ENCODE measurements around the gene ZNF398. TPM values are rescaled to one million over a fixed set of nuclear protein-coding genes. Genes with fewer than 3 reads are reported as not detected.

Gene ZNF398
- total and polyA plus RNA-seq, 2 of the 13 experiments (the other 11 are each of a cell fraction or from before 2014, with no cell fraction given), result 3.0 to 8.9 TPM

GRCh38 chr7:149147072-149147751 lies at the start of gene ZNF398 (continued):
- TF ChIP-seq KAT8 (CRISPR knock-in tag; IDR thresholded peaks at IDR 0.05) (no peak), SIN3B (IDR thresholded peaks at IDR 0.05; ENCODE audit: low read length) (no peak), HOXA5 (CRISPR knock-in tag; IDR thresholded peaks at IDR 0.05) (no peak; the same call in 1 of the 2 replicates), TFE3 (CRISPR knock-in tag; IDR thresholded peaks at IDR 0.05) (no peak), ZNF724P (CRISPR knock-in tag; IDR thresholded peaks at IDR 0.05; ENCODE audit: borderline replicate concordance) (peak; percentile 66; the same call in 1 of the 2 replicates), ZNF232 (CRISPR knock-in tag; IDR thresholded peaks at IDR 0.05; ENCODE audit: borderline replicate concordance) (no peak), GLMP (CRISPR knock-in tag; IDR thresholded peaks at IDR 0.05; ENCODE audit: borderline replicate concordance) (no peak), ZFP91 (CRISPR knock-in tag; IDR thresholded peaks at IDR 0.05; ENCODE audit: borderline replicate concordance) (no peak), ZNF264 (CRISPR knock-in tag; IDR thresholded peaks at IDR 0.05) (0 out of 2 replicates have a peak, but pooled peaks have one; percentile 27), ZNF567 (CRISPR knock-in tag; IDR thresholded peaks at IDR 0.05; ENCODE audit: borderline replicate concordance) (no peak), NKX3-1 (CRISPR knock-in tag; IDR thresholded peaks at IDR 0.05) (no peak), SP140L (CRISPR knock-in tag; IDR thresholded peaks at IDR 0.05; ENCODE audit: borderline replicate concordance) (no peak), ZNF20 (CRISPR knock-in tag; IDR thresholded peaks at IDR 0.05) (no peak)
- TF ChIP-seq, protein P1, sequence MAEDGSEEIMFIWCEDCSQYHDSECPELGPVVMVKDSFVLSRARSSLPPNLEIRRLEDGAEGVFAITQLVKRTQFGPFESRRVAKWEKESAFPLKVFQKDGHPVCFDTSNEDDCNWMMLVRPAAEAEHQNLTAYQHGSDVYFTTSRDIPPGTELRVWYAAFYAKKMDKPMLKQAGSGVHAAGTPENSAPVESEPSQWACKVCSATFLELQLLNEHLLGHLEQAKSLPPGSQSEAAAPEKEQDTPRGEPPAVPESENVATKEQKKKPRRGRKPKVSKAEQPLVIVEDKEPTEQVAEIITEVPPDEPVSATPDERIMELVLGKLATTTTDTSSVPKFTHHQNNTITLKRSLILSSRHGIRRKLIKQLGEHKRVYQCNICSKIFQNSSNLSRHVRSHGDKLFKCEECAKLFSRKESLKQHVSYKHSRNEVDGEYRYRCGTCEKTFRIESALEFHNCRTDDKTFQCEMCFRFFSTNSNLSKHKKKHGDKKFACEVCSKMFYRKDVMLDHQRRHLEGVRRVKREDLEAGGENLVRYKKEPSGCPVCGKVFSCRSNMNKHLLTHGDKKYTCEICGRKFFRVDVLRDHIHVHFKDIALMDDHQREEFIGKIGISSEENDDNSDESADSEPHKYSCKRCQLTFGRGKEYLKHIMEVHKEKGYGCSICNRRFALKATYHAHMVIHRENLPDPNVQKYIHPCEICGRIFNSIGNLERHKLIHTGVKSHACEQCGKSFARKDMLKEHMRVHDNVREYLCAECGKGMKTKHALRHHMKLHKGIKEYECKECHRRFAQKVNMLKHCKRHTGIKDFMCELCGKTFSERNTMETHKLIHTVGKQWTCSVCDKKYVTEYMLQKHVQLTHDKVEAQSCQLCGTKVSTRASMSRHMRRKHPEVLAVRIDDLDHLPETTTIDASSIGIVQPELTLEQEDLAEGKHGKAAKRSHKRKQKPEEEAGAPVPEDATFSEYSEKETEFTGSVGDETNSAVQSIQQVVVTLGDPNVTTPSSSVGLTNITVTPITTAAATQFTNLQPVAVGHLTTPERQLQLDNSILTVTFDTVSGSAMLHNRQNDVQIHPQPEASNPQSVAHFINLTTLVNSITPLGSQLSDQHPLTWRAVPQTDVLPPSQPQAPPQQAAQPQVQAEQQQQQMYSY (CRISPR knock-in tag; IDR thresholded peaks at IDR 0.05), result peak; percentile 58; the same call in 1 of the 2 replicates
- TF ChIP-seq, protein P2, sequence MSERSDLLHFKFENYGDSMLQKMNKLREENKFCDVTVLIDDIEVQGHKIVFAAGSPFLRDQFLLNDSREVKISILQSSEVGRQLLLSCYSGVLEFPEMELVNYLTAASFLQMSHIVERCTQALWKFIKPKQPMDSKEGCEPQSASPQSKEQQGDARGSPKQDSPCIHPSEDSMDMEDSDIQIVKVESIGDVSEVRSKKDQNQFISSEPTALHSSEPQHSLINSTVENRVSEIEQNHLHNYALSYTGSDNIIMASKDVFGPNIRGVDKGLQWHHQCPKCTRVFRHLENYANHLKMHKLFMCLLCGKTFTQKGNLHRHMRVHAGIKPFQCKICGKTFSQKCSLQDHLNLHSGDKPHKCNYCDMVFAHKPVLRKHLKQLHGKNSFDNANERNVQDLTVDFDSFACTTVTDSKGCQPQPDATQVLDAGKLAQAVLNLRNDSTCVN (CRISPR knock-in tag; IDR thresholded peaks at IDR 0.05; ENCODE audit: borderline replicate concordance), result no peak
- TF ChIP-seq, protein P3, sequence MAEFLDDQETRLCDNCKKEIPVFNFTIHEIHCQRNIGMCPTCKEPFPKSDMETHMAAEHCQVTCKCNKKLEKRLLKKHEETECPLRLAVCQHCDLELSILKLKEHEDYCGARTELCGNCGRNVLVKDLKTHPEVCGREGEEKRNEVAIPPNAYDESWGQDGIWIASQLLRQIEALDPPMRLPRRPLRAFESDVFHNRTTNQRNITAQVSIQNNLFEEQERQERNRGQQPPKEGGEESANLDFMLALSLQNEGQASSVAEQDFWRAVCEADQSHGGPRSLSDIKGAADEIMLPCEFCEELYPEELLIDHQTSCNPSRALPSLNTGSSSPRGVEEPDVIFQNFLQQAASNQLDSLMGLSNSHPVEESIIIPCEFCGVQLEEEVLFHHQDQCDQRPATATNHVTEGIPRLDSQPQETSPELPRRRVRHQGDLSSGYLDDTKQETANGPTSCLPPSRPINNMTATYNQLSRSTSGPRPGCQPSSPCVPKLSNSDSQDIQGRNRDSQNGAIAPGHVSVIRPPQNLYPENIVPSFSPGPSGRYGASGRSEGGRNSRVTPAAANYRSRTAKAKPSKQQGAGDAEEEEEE (CRISPR knock-in tag; IDR thresholded peaks at IDR 0.05; ENCODE audit: borderline replicate concordance), result no peak
